Measurements from ENCODE around the gene ALS2. TPM values are rescaled to one million over a fixed set of nuclear protein-coding genes. Genes with fewer than 3 reads are reported as not detected.
"Not testable (repeated sequence)": the region's sequence is repeated elsewhere in the genome, so short reads cannot be mapped to it uniquely, and the experiment has no call there.

ALS2 gene
- total RNA-seq, 1 experiment from 2014 or later: 22.0 TPM

GRCh38 chr2:201798914-201799285, 18.2 kb upstream of the ALS2 start:
- H3K27me3 ChIP-seq; H3K9me3 ChIP-seq (replicated peaks); H3K4me3 ChIP-seq; H3K36me3 ChIP-seq; H3K27ac ChIP-seq: not testable (repeated sequence)
- peaks cover 15% of the 10 kb centered on the region for H3K4me1 ChIP-seq
- DNase-seq: peak in 1 of 2 experiments; percentile 14

GRCh38 chr2:201798252-201798913, 17.6 kb upstream of the ALS2 start:
- peak; percentile 11 to 27 for DNase-seq
- Histone ChIP-seq H3K36me3 (no peaks in the 10 kb centered on the region), H3K9me3 (replicated peaks) (no peaks in the 10 kb centered on the region), H3K4me1 (peaks cover 15% of the 10 kb centered on the region), H3K27ac (no peak overlapping the region), H3K4me3 (no peak overlapping the region), H3K27me3 (no peaks in the 10 kb centered on the region)

DNA sequence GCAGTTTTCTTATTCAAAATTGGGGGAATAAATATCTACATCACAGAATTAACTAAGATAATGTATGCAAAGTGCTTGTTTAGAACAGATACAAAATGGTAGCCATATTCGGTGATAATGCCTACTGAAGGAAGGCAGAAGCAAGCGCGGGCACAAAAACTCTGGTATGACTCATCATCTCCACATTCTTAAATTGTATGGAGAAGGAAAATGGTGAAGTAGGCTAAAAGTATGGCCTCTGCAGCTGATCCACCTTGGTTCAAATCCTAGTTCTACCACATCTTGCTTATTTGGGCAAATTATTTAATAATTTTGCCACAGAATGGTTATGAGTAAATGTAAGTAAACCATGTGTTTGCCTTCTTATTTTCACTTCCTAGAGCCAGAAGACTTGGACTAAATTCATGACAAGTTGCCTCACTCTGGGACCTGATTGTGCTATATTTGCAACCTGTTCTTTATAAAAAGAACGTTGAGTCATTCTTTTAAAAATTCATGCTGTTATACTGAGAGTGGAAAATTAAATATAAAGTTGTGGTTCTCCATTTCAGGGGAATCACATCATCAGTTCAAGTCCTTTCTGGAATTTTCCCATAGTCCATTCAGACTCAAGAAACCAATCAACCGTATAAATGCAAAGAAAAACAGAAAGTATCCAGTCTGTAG, 16.6 kb upstream of the ALS2 start:
- Histone ChIP-seq H3K9me3 (replicated peaks) (no peaks in the 10 kb centered on the region), H3K36me3 (no peaks in the 10 kb centered on the region), H3K27ac (no peak overlapping the region), H3K27me3 (no peaks in the 10 kb centered on the region), H3K4me1 (peaks cover 15% of the 10 kb centered on the region), H3K4me3 (no peak overlapping the region)
- no peak for DNase-seq

DNA sequence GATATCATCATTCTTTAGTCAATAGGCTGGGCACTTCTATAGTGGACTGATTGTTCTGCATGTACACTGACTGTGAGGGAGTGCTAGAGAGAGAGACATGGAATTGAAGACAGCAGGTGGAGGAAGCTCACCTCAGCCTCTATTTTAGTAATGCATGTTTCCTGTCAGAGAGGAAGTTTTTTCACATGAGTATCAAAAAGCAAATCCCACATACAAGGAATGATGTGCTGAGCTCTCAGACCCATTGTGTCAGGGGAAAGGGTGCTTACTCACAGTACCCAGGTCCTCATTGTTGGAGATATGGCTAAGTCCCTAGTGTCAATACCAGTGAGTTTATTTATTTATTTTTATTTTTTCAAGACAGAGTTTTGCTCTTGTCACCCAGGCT, 15.7 kb upstream of the ALS2 start:
- no peak overlapping the region for H3K27ac ChIP-seq
- no peak overlapping the region for H3K4me3 ChIP-seq
- H3K27me3 ChIP-seq: no peaks in the 10 kb centered on the region
- DNase-seq: peak in 1 of 2 experiments; percentile 13
- peaks cover 15% of the 10 kb centered on the region for H3K4me1 ChIP-seq
- no peaks in the 10 kb centered on the region for H3K36me3 ChIP-seq
- no peaks in the 10 kb centered on the region for H3K9me3 ChIP-seq (replicated peaks)

GRCh38 chr2:201795607-201796477, 15.1 kb upstream of the ALS2 start:
- no peak overlapping the region for H3K27ac ChIP-seq
- H3K4me1 ChIP-seq: peaks cover 15% of the 10 kb centered on the region
- H3K4me3 ChIP-seq: no peak overlapping the region
- peak; percentile 39 to 68 for DNase-seq
- no peaks in the 10 kb centered on the region for H3K9me3 ChIP-seq (replicated peaks)
- H3K27me3 ChIP-seq: no peaks in the 10 kb centered on the region
- H3K36me3 ChIP-seq: no peaks in the 10 kb centered on the region

DNA sequence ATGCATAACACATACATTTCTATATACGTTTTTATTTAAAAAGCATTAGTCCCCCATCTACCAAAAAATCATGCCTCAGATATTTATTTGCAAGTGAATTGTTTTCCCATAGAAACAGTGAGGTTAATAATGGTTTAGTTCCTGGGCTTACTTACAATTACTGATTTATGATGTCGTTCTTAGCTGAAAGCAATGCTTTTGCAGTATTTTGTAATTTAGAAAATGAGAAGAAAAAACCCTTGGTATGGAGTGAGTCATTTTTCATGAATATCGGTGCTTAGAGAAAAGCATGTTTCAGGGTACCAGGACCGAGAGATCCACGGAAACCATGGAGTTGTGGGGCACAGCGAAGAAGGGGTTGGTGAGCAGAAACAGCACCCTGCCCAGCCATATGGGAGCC, 13.6 kb upstream of the ALS2 start:
- Histone ChIP-seq H3K27me3 (no peaks in the 10 kb centered on the region), H3K27ac (no peak overlapping the region), H3K36me3 (no peaks in the 10 kb centered on the region), H3K9me3 (replicated peaks) (no peaks in the 10 kb centered on the region), H3K4me1 (peaks cover 15% of the 10 kb centered on the region), H3K4me3 (no peak overlapping the region)
- DNase-seq: no peak

DNA sequence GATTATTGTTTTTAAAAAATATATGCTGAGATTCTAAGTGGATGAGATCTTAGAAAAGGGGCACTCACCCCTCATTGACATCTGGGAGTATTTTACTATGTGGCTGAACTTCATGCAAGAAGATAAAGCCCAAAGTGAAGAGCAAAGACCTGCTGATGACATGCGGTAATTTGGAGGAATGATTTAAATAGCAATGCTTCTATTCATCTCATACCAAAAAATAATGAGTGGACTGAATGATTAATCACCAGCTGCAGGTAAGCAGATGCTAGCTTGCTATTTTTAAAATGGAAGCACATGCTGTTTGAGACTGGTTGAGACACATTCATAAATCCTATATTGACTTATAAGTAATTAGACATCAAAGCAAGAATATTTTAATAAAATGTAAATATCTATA, 12.9 kb upstream of the ALS2 start:
- Histone ChIP-seq H3K4me1 (peaks cover 14% of the 10 kb centered on the region), H3K36me3 (no peaks in the 10 kb centered on the region), H3K4me3 (no peak overlapping the region), H3K27ac (no peak overlapping the region), H3K27me3 (no peaks in the 10 kb centered on the region), H3K9me3 (replicated peaks) (no peaks in the 10 kb centered on the region)
- no peak for DNase-seq

DNA sequence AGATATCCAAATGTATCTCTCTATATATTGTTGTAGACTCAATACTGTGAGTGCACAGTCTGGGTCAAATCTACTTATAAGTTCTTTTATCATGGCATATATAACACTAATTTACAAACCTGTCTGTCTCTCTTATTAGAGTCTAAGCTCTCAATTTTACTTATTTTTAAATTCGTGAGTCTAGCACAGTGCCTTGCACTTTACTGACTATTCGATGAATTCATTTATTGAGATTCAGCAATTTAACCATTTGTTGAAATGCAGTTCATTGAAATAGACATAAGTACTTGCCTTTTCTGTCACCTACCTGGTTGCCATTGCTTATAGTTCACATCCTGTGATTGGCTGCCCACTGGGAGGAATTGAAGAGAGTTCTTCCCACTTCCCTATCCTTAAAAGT, 10.3 kb upstream of the ALS2 start:
- DNase-seq: no peak
- no peaks in the 10 kb centered on the region for H3K9me3 ChIP-seq (replicated peaks)
- H3K36me3 ChIP-seq: no peaks in the 10 kb centered on the region
- H3K27ac ChIP-seq: no peak overlapping the region
- H3K4me1 ChIP-seq: no peaks in the 10 kb centered on the region; the same call in 1 of the 2 replicates
- H3K4me3 ChIP-seq: no peak overlapping the region
- H3K27me3 ChIP-seq: no peaks in the 10 kb centered on the region

GRCh38 chr2:201790291-201790690, 9.6 kb upstream of the ALS2 start:
- no peak for DNase-seq
- Histone ChIP-seq H3K27ac (no peak overlapping the region), H3K4me3 (no peak overlapping the region)

GRCh38 chr2:201789395-201789794, 8.7 kb upstream of the ALS2 start:
- Histone ChIP-seq H3K27ac (no peak overlapping the region), H3K36me3 (no peaks in the 10 kb centered on the region), H3K9me3 (replicated peaks) (no peaks in the 10 kb centered on the region), H3K27me3 (no peaks in the 10 kb centered on the region), H3K4me3 (no peak overlapping the region), H3K4me1 (no peaks in the 10 kb centered on the region)
- no peak for DNase-seq

More at GRCh38 chr2:201790291-201790690, 9.6 kb upstream of the ALS2 start:
- no peaks in the 10 kb centered on the region for H3K27me3 ChIP-seq
- H3K9me3 ChIP-seq (replicated peaks): no peaks in the 10 kb centered on the region
- no peaks in the 10 kb centered on the region for H3K36me3 ChIP-seq
- no peaks in the 10 kb centered on the region for H3K4me1 ChIP-seq

GRCh38 chr2:201788371-201788770, 7.6 kb upstream of the ALS2 start:
- DNase-seq: no peak
- Histone ChIP-seq H3K27ac (no peak overlapping the region), H3K9me3 (replicated peaks) (no peaks in the 10 kb centered on the region), H3K4me3 (no peak overlapping the region), H3K4me1 (no peaks in the 10 kb centered on the region), H3K36me3 (no peaks in the 10 kb centered on the region), H3K27me3 (no peaks in the 10 kb centered on the region)

GRCh38 chr2:201786471-201786870, 5.7 kb upstream of the ALS2 start:
- no peaks in the 10 kb centered on the region for H3K27me3 ChIP-seq
- no peak overlapping the region for H3K27ac ChIP-seq
- no peaks in the 10 kb centered on the region for H3K9me3 ChIP-seq (replicated peaks)
- H3K36me3 ChIP-seq: no peaks in the 10 kb centered on the region
- no peak for DNase-seq
- H3K4me3 ChIP-seq: no peak overlapping the region
- no peaks in the 10 kb centered on the region for H3K4me1 ChIP-seq

DNA sequence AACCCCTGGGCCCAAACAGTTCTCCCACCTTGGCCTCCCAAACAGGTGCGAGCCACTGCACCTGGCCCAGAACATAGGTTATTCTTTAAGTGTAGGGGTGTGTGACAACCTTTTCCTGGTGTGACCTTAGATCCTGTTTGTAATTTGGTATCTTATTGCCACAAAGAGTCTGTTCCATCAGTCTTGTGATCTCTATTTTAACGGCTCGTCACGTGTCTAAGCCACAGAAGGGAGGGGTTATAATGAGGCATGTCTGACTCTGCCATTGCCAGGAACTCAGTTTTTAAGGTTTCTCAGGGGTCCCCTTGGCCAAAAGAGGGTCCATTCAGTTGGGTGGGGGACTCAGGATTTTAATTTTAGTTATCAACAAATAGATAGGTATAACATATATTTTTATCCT, 4.4 kb upstream of the ALS2 start:
- H3K9me3 ChIP-seq (replicated peaks): no peaks in the 10 kb centered on the region
- H3K4me3 ChIP-seq: no peak overlapping the region
- no peaks in the 10 kb centered on the region for H3K36me3 ChIP-seq
- no peak overlapping the region for H3K27ac ChIP-seq
- no peaks in the 10 kb centered on the region for H3K27me3 ChIP-seq
- H3K4me1 ChIP-seq: no peaks in the 10 kb centered on the region
- DNase-seq: no peak

GRCh38 chr2:201784563-201784962, 3.8 kb upstream of the ALS2 start:
- no peaks in the 10 kb centered on the region for H3K27me3 ChIP-seq
- H3K27ac ChIP-seq: no peak overlapping the region
- DNase-seq: no peak
- H3K4me1 ChIP-seq: no peaks in the 10 kb centered on the region
- H3K36me3 ChIP-seq: no peaks in the 10 kb centered on the region
- no peak overlapping the region for H3K4me3 ChIP-seq
- no peaks in the 10 kb centered on the region for H3K9me3 ChIP-seq (replicated peaks)

DNA sequence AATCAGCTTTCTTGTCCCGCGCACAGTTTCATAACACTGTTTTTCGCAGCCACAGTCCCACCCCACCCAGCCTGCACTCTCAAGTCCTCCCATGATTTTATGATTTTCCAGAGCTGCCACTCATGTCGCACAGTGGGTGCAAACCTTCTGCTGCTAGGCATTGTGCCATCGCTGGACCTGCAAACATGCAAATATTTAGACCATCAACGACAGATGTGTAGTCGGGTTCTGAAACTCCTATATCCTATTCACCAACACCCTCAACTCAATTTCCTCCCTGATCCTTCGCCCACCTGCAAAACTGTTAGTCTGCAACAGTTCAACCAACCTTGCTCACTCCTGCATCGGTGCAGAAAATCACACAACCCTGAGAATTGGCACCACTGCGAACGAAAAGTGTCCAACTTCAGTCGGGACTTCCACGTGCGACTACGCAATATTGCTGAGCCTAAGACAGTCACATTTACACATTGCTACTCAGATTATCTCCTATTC, 871 bp upstream of the ALS2 start:
- no peak for DNase-seq
- Histone ChIP-seq H3K4me1 (no peaks in the 10 kb centered on the region), H3K27ac (peak overlapping the region; percentile 62; the same call in 1 of the 2 replicates), H3K36me3 (no peaks in the 10 kb centered on the region), H3K27me3 (no peaks in the 10 kb centered on the region), H3K4me3 (peak overlapping the region; percentile 70), H3K9me3 (replicated peaks) (no peaks in the 10 kb centered on the region)

Data from SJCRH30 (cell line).